ENCODE data around the gene GLMN. TPM values are rescaled to one million over a fixed set of nuclear protein-coding genes. Genes with fewer than 3 reads are reported as not detected.

The GLMN gene
- polyA plus RNA-seq, 1 of the 3 experiments (the other 2 are of a cell fraction), result 2.3 TPM

DNA sequence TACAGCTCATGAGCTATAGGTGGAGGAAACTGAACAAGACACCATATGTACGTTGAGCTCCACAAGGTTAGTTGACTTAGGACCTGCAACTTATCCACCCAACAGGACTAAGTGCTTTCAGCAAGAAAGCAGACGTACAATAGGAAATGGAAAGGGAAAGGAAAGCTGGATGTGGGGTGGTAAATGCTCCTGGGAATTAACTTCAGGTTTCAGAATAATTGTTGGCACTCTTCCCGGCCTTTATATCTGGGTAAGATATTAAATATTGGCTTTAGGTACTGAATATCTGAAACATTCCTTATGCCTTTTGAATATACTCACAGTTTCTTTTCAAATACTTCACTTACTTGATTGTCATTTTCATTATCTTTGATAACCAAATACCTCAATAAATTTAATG, 36.3 kb downstream of the GLMN start:
- WGBS (ENCODE audit: low lambda C conversion rate), result 90% methylated on average over 3 of the region's 3 CpGs
- ChIA-PET POLR2A (no interaction called here), CTCF (no interaction called here)

More for the DNA sequence above, 36.3 kb downstream of the GLMN start:
- Histone ChIP-seq H3K9me2 (no peaks in the 10 kb centered on the region), H3K27ac (ENCODE audit: low read depth in 2 of 2, low read length in 1 of 2) (no peak overlapping the region), H3K27me3 (ENCODE audit: insufficient read depth) (no peaks in the 10 kb centered on the region), H3K9ac (no peak overlapping the region), H3K4me2 (no peak overlapping the region), H3K9me3 (no peaks in the 10 kb centered on the region), H3K79me2 (ENCODE audit: insufficient read depth) (no peaks in the 10 kb centered on the region), H3F3A (replicated peaks; ENCODE audit: insufficient read depth) (peaks cover 8% of the 10 kb centered on the region), H3K4me1 (ENCODE audit: control insufficient read depth in 1 of 2, insufficient read depth in 2 of 2, low read depth in 1 of 2, low read length in 1 of 2) (no peaks in the 10 kb centered on the region), H3K36me3 (replicated peaks in 1 of 2; ENCODE audit: control insufficient read depth in 1 of 2, insufficient read depth in 2 of 2, low read length in 1 of 2) (peaks cover 30 to 48% of the 10 kb centered on the region in 2 experiments), H2AFZ (ENCODE audit: low read depth) (no peak overlapping the region), H4K20me1 (ENCODE audit: insufficient read depth) (no peaks in the 10 kb centered on the region), H3K4me3 (ENCODE audit: low read depth in 2 of 2, low read length in 1 of 2) (no peak overlapping the region)
- no peak for TF ChIP-seq RFX5 (IDR thresholded peaks at IDR 0.05; ENCODE audit: low read length)
- TF ChIP-seq, protein P1, sequence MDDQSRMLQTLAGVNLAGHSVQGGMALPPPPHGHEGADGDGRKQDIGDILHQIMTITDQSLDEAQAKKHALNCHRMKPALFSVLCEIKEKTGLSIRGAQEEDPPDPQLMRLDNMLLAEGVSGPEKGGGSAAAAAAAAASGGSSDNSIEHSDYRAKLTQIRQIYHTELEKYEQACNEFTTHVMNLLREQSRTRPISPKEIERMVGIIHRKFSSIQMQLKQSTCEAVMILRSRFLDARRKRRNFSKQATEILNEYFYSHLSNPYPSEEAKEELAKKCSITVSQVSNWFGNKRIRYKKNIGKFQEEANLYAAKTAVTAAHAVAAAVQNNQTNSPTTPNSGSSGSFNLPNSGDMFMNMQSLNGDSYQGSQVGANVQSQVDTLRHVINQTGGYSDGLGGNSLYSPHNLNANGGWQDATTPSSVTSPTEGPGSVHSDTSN (IDR thresholded peaks at IDR 0.05), result no peak
- TF ChIP-seq JUND (IDR thresholded peaks at IDR 0.05), result no peak
- TF ChIP-seq FOXM1 (IDR thresholded peaks at IDR 0.05; ENCODE audit: low read depth), result no peak
- TF ChIP-seq, protein P2, sequence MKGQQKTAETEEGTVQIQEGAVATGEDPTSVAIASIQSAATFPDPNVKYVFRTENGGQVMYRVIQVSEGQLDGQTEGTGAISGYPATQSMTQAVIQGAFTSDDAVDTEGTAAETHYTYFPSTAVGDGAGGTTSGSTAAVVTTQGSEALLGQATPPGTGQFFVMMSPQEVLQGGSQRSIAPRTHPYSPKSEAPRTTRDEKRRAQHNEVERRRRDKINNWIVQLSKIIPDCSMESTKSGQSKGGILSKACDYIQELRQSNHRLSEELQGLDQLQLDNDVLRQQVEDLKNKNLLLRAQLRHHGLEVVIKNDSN (IDR thresholded peaks at IDR 0.05; ENCODE audit: borderline replicate concordance, low read depth), result no peak
- no peak for TF ChIP-seq TEAD4 (IDR thresholded peaks at IDR 0.05; ENCODE audit: borderline replicate concordance, insufficient read depth)
- no peak for TF ChIP-seq RAD21 (IDR thresholded peaks at IDR 0.05; ENCODE audit: low read length)
- TF ChIP-seq RCOR1 (IDR thresholded peaks at IDR 0.05; ENCODE audit: low read length), result no peak
- TF ChIP-seq GATA2 (CRISPR knock-in tag; IDR thresholded peaks at IDR 0.05), result no peak
- no peak for TF ChIP-seq SIN3A (IDR thresholded peaks at IDR 0.05; ENCODE audit: borderline replicate concordance, low read depth, low read length)
- TF ChIP-seq TCF12 (IDR thresholded peaks at IDR 0.05), result no peak
- no peak for TF ChIP-seq CHD2 (IDR thresholded peaks at IDR 0.05; ENCODE audit: low read length, partially characterized antibody)
- TF ChIP-seq, protein P3, sequence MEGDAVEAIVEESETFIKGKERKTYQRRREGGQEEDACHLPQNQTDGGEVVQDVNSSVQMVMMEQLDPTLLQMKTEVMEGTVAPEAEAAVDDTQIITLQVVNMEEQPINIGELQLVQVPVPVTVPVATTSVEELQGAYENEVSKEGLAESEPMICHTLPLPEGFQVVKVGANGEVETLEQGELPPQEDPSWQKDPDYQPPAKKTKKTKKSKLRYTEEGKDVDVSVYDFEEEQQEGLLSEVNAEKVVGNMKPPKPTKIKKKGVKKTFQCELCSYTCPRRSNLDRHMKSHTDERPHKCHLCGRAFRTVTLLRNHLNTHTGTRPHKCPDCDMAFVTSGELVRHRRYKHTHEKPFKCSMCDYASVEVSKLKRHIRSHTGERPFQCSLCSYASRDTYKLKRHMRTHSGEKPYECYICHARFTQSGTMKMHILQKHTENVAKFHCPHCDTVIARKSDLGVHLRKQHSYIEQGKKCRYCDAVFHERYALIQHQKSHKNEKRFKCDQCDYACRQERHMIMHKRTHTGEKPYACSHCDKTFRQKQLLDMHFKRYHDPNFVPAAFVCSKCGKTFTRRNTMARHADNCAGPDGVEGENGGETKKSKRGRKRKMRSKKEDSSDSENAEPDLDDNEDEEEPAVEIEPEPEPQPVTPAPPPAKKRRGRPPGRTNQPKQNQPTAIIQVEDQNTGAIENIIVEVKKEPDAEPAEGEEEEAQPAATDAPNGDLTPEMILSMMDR (IDR thresholded peaks at IDR 0.05), result no peak
- TF ChIP-seq FOSL2 (IDR thresholded peaks at IDR 0.05; ENCODE audit: borderline replicate concordance, low read depth), result no peak
- TF ChIP-seq ELF1 (IDR thresholded peaks at IDR 0.05), result no peak
- TF ChIP-seq, protein P4, sequence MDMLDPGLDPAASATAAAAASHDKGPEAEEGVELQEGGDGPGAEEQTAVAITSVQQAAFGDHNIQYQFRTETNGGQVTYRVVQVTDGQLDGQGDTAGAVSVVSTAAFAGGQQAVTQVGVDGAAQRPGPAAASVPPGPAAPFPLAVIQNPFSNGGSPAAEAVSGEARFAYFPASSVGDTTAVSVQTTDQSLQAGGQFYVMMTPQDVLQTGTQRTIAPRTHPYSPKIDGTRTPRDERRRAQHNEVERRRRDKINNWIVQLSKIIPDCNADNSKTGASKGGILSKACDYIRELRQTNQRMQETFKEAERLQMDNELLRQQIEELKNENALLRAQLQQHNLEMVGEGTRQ (IDR thresholded peaks at IDR 0.05; ENCODE audit: borderline replicate concordance, low read depth, low read length), result no peak
- no peak for TF ChIP-seq TAF1 (IDR thresholded peaks at IDR 0.05; ENCODE audit: borderline replicate concordance, low read depth, low read length)
- no peak for TF ChIP-seq EP300 (IDR thresholded peaks at IDR 0.05; ENCODE audit: borderline replicate concordance in 1 of 2, low read depth in 1 of 2, low read length in 1 of 2)
- TF ChIP-seq RXRA (IDR thresholded peaks at IDR 0.05; ENCODE audit: borderline replicate concordance, low read depth), result no peak
- no peak for TF ChIP-seq MXI1 (IDR thresholded peaks at IDR 0.05; ENCODE audit: low read depth, low read length)
- DNase-seq, result no peak

Data from SK-N-SH (cell line).